GM12874 (cell line): ENCODE data around the gene EPHA6.
A peak's percentile ranks its signal among the peaks of the same experiment; 100 is the strongest.

Source experiments
- TF ChIP-seq, protein P1 (sequence below): IDR thresholded peaks from 2 replicates; pipeline ENCODE4 v1.5.1; 2011; ENCODE audit warnings: low read depth, mild to moderate bottlenecking, control low read depth, low read length, moderate library complexity; ENCODE audit not compliant: insufficient read depth

EPHA6 gene

GRCh38 chr3:97138914-97139541, 324.6 kb downstream of the EPHA6 start:
- TF ChIP-seq, protein P1, sequence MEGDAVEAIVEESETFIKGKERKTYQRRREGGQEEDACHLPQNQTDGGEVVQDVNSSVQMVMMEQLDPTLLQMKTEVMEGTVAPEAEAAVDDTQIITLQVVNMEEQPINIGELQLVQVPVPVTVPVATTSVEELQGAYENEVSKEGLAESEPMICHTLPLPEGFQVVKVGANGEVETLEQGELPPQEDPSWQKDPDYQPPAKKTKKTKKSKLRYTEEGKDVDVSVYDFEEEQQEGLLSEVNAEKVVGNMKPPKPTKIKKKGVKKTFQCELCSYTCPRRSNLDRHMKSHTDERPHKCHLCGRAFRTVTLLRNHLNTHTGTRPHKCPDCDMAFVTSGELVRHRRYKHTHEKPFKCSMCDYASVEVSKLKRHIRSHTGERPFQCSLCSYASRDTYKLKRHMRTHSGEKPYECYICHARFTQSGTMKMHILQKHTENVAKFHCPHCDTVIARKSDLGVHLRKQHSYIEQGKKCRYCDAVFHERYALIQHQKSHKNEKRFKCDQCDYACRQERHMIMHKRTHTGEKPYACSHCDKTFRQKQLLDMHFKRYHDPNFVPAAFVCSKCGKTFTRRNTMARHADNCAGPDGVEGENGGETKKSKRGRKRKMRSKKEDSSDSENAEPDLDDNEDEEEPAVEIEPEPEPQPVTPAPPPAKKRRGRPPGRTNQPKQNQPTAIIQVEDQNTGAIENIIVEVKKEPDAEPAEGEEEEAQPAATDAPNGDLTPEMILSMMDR, result peak; percentile 29; the same call in 1 of the 2 replicates

DNA sequence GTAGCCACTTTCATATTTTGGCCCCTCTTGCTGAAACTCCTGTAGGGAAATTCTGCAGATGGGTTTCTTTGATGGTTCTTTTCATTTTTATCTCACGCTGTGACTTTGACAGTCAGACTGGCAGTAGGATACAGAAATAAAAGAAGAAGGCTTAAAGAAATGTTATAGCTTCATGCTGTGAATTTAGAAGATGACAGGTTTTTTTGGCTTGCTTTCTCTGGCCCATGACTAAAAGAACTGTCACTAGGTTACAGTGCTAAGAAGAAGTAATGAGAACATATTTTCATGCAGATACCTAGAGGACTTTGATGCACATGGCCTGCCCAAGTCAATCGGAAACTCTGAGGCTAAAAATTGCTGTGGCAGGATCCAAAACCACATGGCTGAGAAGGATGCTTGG, 334.5 kb downstream of the EPHA6 start:
- TF ChIP-seq, protein P1, result no peak

GRCh38 chr3:97161169-97161568, 346.8 kb downstream of the EPHA6 start:
- TF ChIP-seq, protein P1, result no peak

GRCh38 chr3:97177242-97177641, 362.8 kb downstream of the EPHA6 start:
- TF ChIP-seq, protein P1, result no peak

DNA sequence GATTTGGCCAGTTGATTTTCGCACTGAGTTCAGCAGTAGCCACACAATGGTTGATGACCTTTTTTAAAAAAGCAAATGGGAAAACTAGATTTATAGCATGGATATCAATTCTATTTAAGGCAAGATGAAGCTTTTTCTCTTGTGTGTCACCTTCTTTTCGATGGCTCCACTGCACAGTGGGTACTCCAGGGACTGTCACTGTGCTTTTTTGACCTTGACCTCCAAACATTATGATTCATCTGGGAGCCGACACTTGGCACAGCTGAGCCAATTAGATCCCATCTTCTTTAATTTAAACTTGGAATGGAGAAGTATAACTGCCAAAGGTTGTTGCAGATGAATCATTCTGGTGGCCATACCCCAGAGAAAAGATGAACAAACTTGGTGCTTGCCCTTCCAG, 367.3 kb downstream of the EPHA6 start:
- TF ChIP-seq, protein P1, result no peak

DNA sequence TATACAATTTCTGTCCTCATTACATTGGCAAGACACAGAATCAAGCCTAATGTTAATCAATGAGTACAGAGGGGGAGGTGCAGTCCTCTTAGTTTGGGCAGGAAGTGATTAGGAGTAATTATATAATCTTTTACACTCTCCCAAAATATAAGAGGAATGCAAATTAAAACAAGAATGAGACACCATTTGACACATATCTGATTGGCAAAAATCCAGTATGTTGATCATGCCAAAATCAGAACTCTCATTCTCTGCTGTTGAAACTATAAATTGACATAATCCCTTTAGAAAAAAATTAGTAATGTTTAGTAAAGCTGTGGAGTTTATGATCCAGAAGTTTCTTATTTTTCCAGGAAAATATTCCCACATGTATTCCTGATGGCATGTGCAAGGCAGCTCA, 373.4 kb downstream of the EPHA6 start:
- TF ChIP-seq, protein P1, result no peak

DNA sequence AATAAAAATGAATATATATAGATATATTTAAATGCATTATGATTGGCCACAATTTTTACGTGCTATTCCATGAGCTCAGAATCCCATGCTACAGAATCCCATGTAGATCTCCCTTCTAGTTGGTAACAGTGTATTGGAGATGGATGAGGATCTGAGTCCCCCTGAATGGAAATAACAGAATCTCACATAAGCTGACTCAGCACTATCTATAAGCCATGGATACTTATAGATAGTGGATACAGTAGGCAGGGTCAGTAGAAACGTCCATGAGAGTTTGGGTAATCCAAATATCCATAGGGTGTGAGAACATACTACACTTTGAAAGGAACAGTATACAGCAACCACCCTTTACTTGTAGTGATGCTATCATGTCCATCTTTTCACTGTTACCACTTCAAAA, 375.4 kb downstream of the EPHA6 start:
- TF ChIP-seq, protein P1, result no peak
